Transverse colon (tissue), 4 donors: ENCODE results near the gene EGFR. TPM values are rescaled to one million over a fixed set of nuclear protein-coding genes. Genes with fewer than 3 reads are reported as not detected.
"Not testable (repeated sequence)": the region's sequence is repeated elsewhere in the genome, so short reads cannot be mapped to it uniquely, and the experiment has no call there.

Experiments
- DNase-seq: peaks from one replicate; pipeline ENCODE4 v3.0.0-alpha.2; 2019
- H3K27ac ChIP-seq, 4 donors: fragments of 200-600 bp; sonication (generic); 2 replicates each; pipeline ENCODE4 v1.5.1; 2016 to 2018; ENCODE audit warnings: inconsistent platforms in 4 of 4
- H3K27me3 ChIP-seq: fragments of 200-600 bp; sonication (generic); 2 replicates; pipeline ENCODE4 v1.5.1; 2017; ENCODE audit warnings: inconsistent platforms
- H3K36me3 ChIP-seq, 4 donors: fragments of 200-600 bp; sonication (generic); 2 replicates each; pipeline ENCODE4 v1.5.1; 2017 to 2019; ENCODE audit warnings: inconsistent platforms in 4 of 4
- H3K4me1 ChIP-seq, 4 donors: fragments of 200-600 bp; sonication (generic); 2 replicates each; pipeline ENCODE4 v1.5.1; 2017 to 2020; ENCODE audit warnings: inconsistent platforms in 4 of 4
- H3K4me3 ChIP-seq, 4 donors: fragments of 200-600 bp; sonication (generic); 1 replicate in 1 of 4; 2 replicates in 3 of 4; pipeline versions ENCODE4 v1.5.1 to v1.6.1; 2017 to 2019; ENCODE audit warnings: inconsistent platforms in 4 of 4
- H3K9me3 ChIP-seq, 2 donors: fragments of 200-600 bp; sonication (generic); 2 replicates each; pipeline ENCODE4 v1.5.1; 2017 to 2019; ENCODE audit warnings: inconsistent platforms in 2 of 2
- EP300 ChIP-seq: sonication (generic); formaldehyde crosslinking; IDR thresholded peaks from one replicate; pipeline ENCODE4 v1.6.1; 2017; ENCODE audit warnings: antibody characterized with exemption, low read depth
- POLR2A ChIP-seq: fragments of 450-650 bp; IDR thresholded peaks from one replicate; pipeline ENCODE4 v1.6.1; 2016; ENCODE audit warnings: antibody characterized with exemption, mild to moderate bottlenecking, moderate library complexity
- POLR2AphosphoS5 ChIP-seq, 3 donors: sonication (generic); formaldehyde crosslinking; IDR thresholded peaks; one replicate each; pipeline ENCODE4 v1.6.1; 2016; ENCODE audit warnings: antibody characterized with exemption in 3 of 3
- WGBS, 2 donors: methylation state at CpG; one replicate each; pipeline ENCODE4 v1.1.5; 2018; ENCODE audit warnings: low coverage in 1 of 2; 5-methylcytosine and 5-hydroxymethylcytosine counted together
- in situ Hi-C, 4 donors: fragments of 200-750 bp; cut with MboI; loops; one replicate each; pipeline versions ENCODE4 v1.15.0 to v1.15.1; 2017; ENCODE audit warnings: low sequenced_read_pairs in 3 of 4, low pct_ligation_motif_present in 1 of 4, low pct_unique_long_range_greater_than_20kb in 1 of 4
- intact Hi-C: fragments of 100-400 bp; cut with DNase I; formaldehyde crosslinking; loops from one replicate; pipeline ENCODE4 v1.15.1; 2023; ENCODE audit warnings: low total_unique reads
- total RNA-seq, 4 donors: library from RNA; depleted of rRNA; stranded (reverse); fragments of >200 nt; gene quantifications; one replicate each; pipeline ENCODE4 v1.1.0, GENCODE V29; 2016
- TF ChIP-seq, protein P1 (sequence below), 5 experiments: fragments of 200-600 bp in 3 of 5; fragments of 450-650 bp in 2 of 5; sonication (generic) in 3 of 5; IDR thresholded peaks; 1 replicate in 2 of 5; 2 replicates in 3 of 5; pipeline ENCODE4 v1.5.1; 2016 to 2017; ENCODE audit warnings: antibody characterized with exemption in 5 of 5, inconsistent platforms in 3 of 5, mild to moderate bottlenecking in 2 of 5, moderate library complexity in 1 of 5

EGFR gene
- total RNA-seq, 4 donors from 2014 or later = 40.0 to 85.7 (median 72.9) TPM

DNA sequence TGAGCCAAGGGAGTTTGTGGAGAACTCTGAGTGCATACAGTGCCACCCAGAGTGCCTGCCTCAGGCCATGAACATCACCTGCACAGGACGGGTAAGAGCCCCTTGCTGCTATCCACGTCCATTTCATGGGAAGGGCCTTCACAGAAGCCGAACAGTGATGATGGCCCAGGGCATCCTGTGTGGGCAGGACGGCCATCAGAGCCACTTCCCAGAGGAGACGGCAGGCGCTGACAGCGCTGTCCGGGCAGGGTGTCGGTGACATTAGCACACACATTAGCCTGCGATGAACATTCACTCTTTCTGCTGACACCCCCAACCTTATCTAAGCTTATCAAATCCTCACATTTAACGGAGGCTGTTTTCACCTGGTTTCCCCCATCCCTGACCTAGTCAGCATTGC is 144.9 kb downstream of the EGFR start:
- no peaks in the 10 kb centered on the region for H3K9me3 ChIP-seq
- DNase-seq = no peak
- TF ChIP-seq POLR2AphosphoS5 (IDR thresholded peaks at IDR 0.05) (no peak), POLR2A (no peak), EP300 (no peak)
- TF ChIP-seq, protein P1, sequence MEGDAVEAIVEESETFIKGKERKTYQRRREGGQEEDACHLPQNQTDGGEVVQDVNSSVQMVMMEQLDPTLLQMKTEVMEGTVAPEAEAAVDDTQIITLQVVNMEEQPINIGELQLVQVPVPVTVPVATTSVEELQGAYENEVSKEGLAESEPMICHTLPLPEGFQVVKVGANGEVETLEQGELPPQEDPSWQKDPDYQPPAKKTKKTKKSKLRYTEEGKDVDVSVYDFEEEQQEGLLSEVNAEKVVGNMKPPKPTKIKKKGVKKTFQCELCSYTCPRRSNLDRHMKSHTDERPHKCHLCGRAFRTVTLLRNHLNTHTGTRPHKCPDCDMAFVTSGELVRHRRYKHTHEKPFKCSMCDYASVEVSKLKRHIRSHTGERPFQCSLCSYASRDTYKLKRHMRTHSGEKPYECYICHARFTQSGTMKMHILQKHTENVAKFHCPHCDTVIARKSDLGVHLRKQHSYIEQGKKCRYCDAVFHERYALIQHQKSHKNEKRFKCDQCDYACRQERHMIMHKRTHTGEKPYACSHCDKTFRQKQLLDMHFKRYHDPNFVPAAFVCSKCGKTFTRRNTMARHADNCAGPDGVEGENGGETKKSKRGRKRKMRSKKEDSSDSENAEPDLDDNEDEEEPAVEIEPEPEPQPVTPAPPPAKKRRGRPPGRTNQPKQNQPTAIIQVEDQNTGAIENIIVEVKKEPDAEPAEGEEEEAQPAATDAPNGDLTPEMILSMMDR (IDR thresholded peaks at IDR 0.05) = no peak
- in situ Hi-C loops (no loop called here), intact Hi-C loops (loop anchor here (1.0 kb wide), 1 partner anchor 45 kb away; no protein-coding TSS in a partner anchor)
- no peak overlapping the region for H3K27ac ChIP-seq
- H3K36me3 ChIP-seq = peaks cover 0 to 22% (median 3%) of the 10 kb centered on the region in 4 donors
- H3K27me3 ChIP-seq = no peaks in the 10 kb centered on the region
- no peak overlapping the region for H3K4me3 ChIP-seq
- no peaks in the 10 kb centered on the region for H3K4me1 ChIP-seq
- WGBS, 2 donors = 87 to 92% methylated on average over 3 to 11 of the region's 11 CpGs

DNA sequence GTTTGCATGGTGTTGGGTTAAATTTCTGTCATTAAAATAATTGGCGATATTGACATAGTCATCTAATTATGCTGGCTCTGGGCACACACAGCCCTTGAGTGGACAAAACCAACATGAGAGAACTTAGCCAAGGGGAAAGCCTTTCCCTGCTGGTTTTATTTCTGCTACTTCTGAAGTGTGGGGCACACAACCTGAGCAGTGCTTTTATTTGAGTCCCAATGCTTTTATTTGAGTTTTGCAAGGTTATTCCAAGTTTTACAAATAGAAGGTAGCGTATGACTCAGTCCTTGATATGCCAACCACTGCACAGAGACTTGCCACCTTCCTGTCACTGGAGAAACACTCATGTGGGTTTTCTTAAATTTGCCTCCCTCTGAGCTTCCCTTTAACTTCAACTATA is 145.7 kb downstream of the EGFR start:
- H3K4me1 ChIP-seq = no peaks in the 10 kb centered on the region
- H3K27ac ChIP-seq = no peak overlapping the region
- no peaks in the 10 kb centered on the region for H3K27me3 ChIP-seq
- H3K9me3 ChIP-seq = no peaks in the 10 kb centered on the region
- TF ChIP-seq EP300 = no peak
- TF ChIP-seq POLR2AphosphoS5 (IDR thresholded peaks at IDR 0.05) = no peak
- TF ChIP-seq, protein P1 (IDR thresholded peaks at IDR 0.05) = no peak
- no peak for TF ChIP-seq POLR2A
- H3K36me3 ChIP-seq = peaks cover 0 to 21% (median 3%) of the 10 kb centered on the region in 4 donors
- 93 to 100% methylated on average over 2 of the region's 2 CpGs for WGBS, 2 donors
- no peak overlapping the region for H3K4me3 ChIP-seq
- intact Hi-C loops (loop anchor here (1.0 kb wide), 1 partner anchor 44 kb away; no protein-coding TSS in a partner anchor), in situ Hi-C loops (no loop called here)
- DNase-seq = no peak

DNA sequence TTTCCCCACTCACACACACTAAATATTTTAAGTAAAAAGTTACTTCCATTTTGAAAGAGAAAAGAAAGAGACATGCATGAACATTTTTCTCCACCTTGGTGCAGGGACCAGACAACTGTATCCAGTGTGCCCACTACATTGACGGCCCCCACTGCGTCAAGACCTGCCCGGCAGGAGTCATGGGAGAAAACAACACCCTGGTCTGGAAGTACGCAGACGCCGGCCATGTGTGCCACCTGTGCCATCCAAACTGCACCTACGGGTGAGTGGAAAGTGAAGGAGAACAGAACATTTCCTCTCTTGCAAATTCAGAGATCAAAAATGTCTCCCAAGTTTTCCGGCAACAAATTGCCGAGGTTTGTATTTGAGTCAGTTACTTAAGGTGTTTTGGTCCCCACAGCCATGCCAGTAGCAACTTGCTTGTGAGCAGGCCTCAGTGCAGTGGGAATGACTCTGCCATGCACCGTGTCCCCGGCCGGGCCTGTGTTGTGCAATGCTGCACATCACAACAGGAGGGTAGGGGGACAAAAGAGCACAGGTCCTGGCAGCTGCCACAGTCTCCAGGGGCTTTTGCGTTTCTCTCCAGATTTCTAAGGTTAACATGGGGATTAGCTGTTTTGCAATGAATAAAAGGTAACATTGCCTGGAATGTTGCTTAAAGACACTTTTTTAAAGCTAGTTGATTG is 146.5 kb downstream of the EGFR start:
- Histone ChIP-seq H3K4me1 (no peaks in the 10 kb centered on the region), H3K9me3 (no peaks in the 10 kb centered on the region), H3K4me3 (no peak overlapping the region), H3K36me3 (peaks cover 0 to 18% (median 3%) of the 10 kb centered on the region in 4 donors), H3K27me3 (no peaks in the 10 kb centered on the region), H3K27ac (no peak overlapping the region)
- no peak for DNase-seq
- in situ Hi-C loops (no loop called here), intact Hi-C loops (no loop called here)
- TF ChIP-seq, protein P1 (IDR thresholded peaks at IDR 0.05) = no peak
- TF ChIP-seq POLR2A = no peak
- TF ChIP-seq EP300 = no peak
- TF ChIP-seq POLR2AphosphoS5 (IDR thresholded peaks at IDR 0.05) = no peak
- WGBS, 2 donors = 88 to 92% methylated on average over 5 to 13 of the region's 13 CpGs

DNA sequence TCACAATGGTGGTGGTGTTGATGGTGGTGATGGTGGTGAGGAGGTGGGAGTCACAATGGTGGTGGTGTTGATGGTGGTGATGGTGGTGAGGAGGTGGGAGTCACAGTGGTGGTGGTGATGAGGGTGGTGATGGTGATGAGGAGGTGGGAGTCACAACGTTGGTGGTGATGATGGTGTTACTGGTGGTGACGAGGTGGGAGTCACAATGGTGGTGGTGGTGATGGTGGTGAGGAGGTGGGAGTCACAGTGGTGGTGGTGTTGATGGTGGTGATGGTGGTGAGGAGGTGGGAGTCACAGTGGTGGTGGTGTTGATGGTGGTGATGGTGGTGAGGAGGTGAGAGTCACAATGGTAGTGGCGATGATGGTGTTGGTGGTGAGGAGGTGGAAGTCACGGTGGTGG is 148.5 kb downstream of the EGFR start:
- DNase-seq, H3K9me3 ChIP-seq, H3K27ac ChIP-seq, H3K4me1 ChIP-seq, H3K4me3 ChIP-seq, H3K27me3 ChIP-seq, intact Hi-C loops, in situ Hi-C loops: not testable (repeated sequence)
- peaks cover 0 to 18% (median 9%) of the 10 kb centered on the region in 4 donors for H3K36me3 ChIP-seq
- WGBS, 2 donors = 85 to 87% methylated on average over 4 of the region's 4 CpGs
